ENCODE measurements around the gene TTC12.

Gene TTC12

DNA sequence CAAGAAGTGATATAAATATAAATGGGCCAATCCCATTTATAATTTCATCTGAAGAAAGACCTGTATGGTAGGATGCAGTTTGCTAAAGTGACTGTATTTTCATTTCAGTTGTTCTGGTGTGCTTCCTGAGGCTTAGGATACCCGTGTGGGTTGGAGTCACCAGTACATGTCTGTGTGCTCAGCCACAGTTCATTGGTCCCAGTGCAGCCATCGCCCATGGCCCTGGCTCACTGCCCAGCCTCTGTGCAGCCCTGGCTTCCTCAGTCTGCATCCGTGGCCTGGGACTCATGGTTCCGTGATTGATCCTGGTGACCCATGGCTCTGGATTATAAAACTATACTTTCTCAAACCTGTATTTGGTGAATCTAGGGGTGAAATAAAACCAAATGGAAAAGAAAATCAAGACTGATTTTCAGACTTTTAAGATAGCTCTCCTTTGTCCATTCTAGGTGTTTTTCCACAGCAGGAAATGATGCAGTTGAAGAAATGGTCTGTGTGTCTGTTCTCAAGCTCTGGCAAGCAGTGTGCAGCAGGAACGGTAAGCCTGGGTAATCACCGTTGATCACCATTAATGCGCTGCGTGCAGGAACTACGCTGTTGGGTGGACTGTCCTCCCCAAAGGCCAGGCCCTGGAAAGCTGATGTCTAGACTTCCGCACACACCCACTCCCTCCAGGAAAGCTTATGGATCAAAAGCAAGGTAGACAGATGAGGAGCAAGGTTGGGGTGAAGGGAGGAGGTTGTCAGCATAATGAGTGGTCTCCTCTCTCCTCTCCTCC lies 27.2 kb downstream of the TTC12 start:
- H3K27ac ChIP-seq (ENCODE audit: low read length, poor library complexity, severe bottlenecking), result no peak overlapping the region
- no peaks in the 10 kb centered on the region for H3K9me3 ChIP-seq (ENCODE audit: control insufficient read depth, low read length)
- H3K27me3 ChIP-seq (ENCODE audit: control insufficient read depth in 1 of 2, insufficient read depth in 1 of 2, low read length in 2 of 2), result no peaks in the 10 kb centered on the region
- H2BK12ac ChIP-seq (ENCODE audit: low read length in 2 of 2), result no peak overlapping the region
- no peak for DNase-seq
- 97% methylated on average over 10 of the region's 10 CpGs for WGBS
- H2BK15ac ChIP-seq (ENCODE audit: low read depth, poor library complexity, severe bottlenecking), result no peak overlapping the region
- no peaks in the 10 kb centered on the region for H3K4me1 ChIP-seq (ENCODE audit: control insufficient read depth, insufficient read depth, low read depth, low read length)
- no peak overlapping the region for H2BK5ac ChIP-seq (ENCODE audit: low read depth, low read length, poor library complexity, severe bottlenecking)
- no peak overlapping the region for H3K9ac ChIP-seq (ENCODE audit: low read length)
- no peak overlapping the region for H3K18ac ChIP-seq (ENCODE audit: low read depth in 1 of 2, low read length in 2 of 2)
- H3K36me3 ChIP-seq (ENCODE audit: control insufficient read depth in 1 of 2, insufficient read depth in 2 of 2, low read depth in 1 of 2, low read length in 2 of 2), result peaks cover 28 to 61% of the 10 kb centered on the region in 2 experiments
- no peaks in the 10 kb centered on the region for H3K79me1 ChIP-seq (replicated peaks; ENCODE audit: low read length, poor library complexity, severe bottlenecking)
- no peak overlapping the region for H2AFZ ChIP-seq (ENCODE audit: low read depth, low read length)
- H3K4me3 ChIP-seq (ENCODE audit: insufficient read depth in 1 of 2, low read depth in 1 of 2, low read length in 2 of 2), result no peak overlapping the region
- H2BK120ac ChIP-seq (ENCODE audit: low read depth, low read length), result no peak overlapping the region
- no peak overlapping the region for H3K4ac ChIP-seq (ENCODE audit: low read depth in 1 of 2, low read length in 2 of 2)
- no peak overlapping the region for H4K8ac ChIP-seq (ENCODE audit: low read length)
- no peak overlapping the region for H3K23ac ChIP-seq (ENCODE audit: low read length in 2 of 2)
- no peak overlapping the region for H3K14ac ChIP-seq (ENCODE audit: low read length in 2 of 2)
- no peak overlapping the region for H3K4me2 ChIP-seq (ENCODE audit: low read length, poor library complexity, severe bottlenecking)
- no peak overlapping the region for H2AK5ac ChIP-seq (ENCODE audit: low read length, severe bottlenecking)
- no peak overlapping the region for H4K91ac ChIP-seq (ENCODE audit: low read length)

DNA sequence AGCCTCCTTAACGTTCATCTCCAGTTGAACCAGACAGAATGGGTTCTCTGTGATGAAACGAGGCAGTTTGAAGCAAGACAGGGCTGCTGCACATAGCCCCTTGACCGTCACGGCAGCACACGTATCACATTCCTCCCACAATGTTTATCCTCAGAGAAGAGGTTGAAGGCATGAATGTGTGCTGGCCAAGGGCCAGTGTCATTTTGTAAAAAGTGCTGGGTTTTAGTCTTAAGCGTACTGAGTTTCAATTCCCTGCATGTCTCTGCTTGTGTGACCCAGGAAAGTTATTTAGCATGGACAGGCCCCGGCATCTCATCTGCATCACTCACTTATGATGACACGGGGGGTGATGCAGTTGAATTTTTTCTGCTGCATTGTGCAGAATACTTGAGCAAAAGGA lies 31.6 kb downstream of the TTC12 start:
- Histone ChIP-seq H3K27ac (ENCODE audit: low read length, poor library complexity, severe bottlenecking) (no peak overlapping the region), H3K9me3 (ENCODE audit: control insufficient read depth, low read length) (no peaks in the 10 kb centered on the region), H4K8ac (ENCODE audit: low read length) (no peak overlapping the region), H3K4me1 (ENCODE audit: control insufficient read depth, insufficient read depth, low read depth, low read length) (no peaks in the 10 kb centered on the region), H3K18ac (ENCODE audit: low read depth in 1 of 2, low read length in 2 of 2) (no peak overlapping the region), H2AFZ (ENCODE audit: low read depth, low read length) (no peak overlapping the region), H3K9ac (ENCODE audit: low read length) (no peak overlapping the region), H3K4me2 (ENCODE audit: low read length, poor library complexity, severe bottlenecking) (no peak overlapping the region), H2BK15ac (ENCODE audit: low read depth, poor library complexity, severe bottlenecking) (no peak overlapping the region), H3K27me3 (ENCODE audit: control insufficient read depth in 1 of 2, insufficient read depth in 1 of 2, low read length in 2 of 2) (no peaks in the 10 kb centered on the region), H4K91ac (ENCODE audit: low read length) (no peak overlapping the region), H3K23ac (ENCODE audit: low read length in 2 of 2) (no peak overlapping the region), H2BK12ac (ENCODE audit: low read length in 2 of 2) (no peak overlapping the region), H3K4ac (ENCODE audit: low read depth in 1 of 2, low read length in 2 of 2) (no peak overlapping the region), H2AK5ac (ENCODE audit: low read length, severe bottlenecking) (no peak overlapping the region), H3K14ac (ENCODE audit: low read length in 2 of 2) (no peak overlapping the region), H3K36me3 (ENCODE audit: control insufficient read depth in 1 of 2, insufficient read depth in 2 of 2, low read depth in 1 of 2, low read length in 2 of 2) (peaks cover 17 to 31% of the 10 kb centered on the region in 2 experiments), H3K79me1 (replicated peaks; ENCODE audit: low read length, poor library complexity, severe bottlenecking) (no peaks in the 10 kb centered on the region), H2BK5ac (ENCODE audit: low read depth, low read length, poor library complexity, severe bottlenecking) (no peak overlapping the region), H3K4me3 (ENCODE audit: insufficient read depth in 1 of 2, low read depth in 1 of 2, low read length in 2 of 2) (no peak overlapping the region), H2BK120ac (ENCODE audit: low read depth, low read length) (no peak overlapping the region)
- 86% methylated on average over 7 of the region's 8 CpGs for WGBS
- DNase-seq, result peak; percentile 42

DNA sequence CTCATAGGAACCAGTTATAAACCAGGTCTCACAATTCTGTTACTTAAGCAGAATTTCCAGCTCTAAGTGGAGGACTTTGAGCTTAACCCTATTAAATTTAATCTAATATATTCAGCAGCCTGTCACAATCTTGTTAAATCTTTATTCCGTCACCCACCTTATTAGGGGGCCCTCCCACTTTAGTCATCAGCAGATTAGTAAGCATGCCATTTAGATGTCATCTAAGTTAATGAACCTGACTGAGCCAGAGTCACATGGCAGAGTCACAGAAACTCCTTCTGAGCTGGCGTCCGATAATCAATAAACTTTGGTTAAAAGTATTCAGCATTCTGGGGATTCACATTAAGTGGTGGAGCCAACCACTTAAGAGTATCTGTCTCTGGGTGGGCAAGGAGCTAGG lies 35.1 kb downstream of the TTC12 start:
- Histone ChIP-seq H3K4me1 (ENCODE audit: control insufficient read depth, insufficient read depth, low read depth, low read length) (no peaks in the 10 kb centered on the region), H3K14ac (ENCODE audit: low read length in 2 of 2) (no peak overlapping the region), H2BK5ac (ENCODE audit: low read depth, low read length, poor library complexity, severe bottlenecking) (no peak overlapping the region), H3K18ac (ENCODE audit: low read depth in 1 of 2, low read length in 2 of 2) (no peak overlapping the region), H4K8ac (ENCODE audit: low read length) (no peak overlapping the region), H2AK5ac (ENCODE audit: low read length, severe bottlenecking) (no peak overlapping the region), H3K23ac (ENCODE audit: low read length in 2 of 2) (no peak overlapping the region), H2BK120ac (ENCODE audit: low read depth, low read length) (no peak overlapping the region), H3K27me3 (ENCODE audit: control insufficient read depth in 1 of 2, insufficient read depth in 1 of 2, low read length in 2 of 2) (no peaks in the 10 kb centered on the region), H3K4me3 (ENCODE audit: insufficient read depth in 1 of 2, low read depth in 1 of 2, low read length in 2 of 2) (no peak overlapping the region), H3K4ac (ENCODE audit: low read depth in 1 of 2, low read length in 2 of 2) (no peak overlapping the region), H4K91ac (ENCODE audit: low read length) (no peak overlapping the region), H3K79me1 (replicated peaks; ENCODE audit: low read length, poor library complexity, severe bottlenecking) (no peaks in the 10 kb centered on the region), H3K4me2 (ENCODE audit: low read length, poor library complexity, severe bottlenecking) (no peak overlapping the region), H3K36me3 (ENCODE audit: control insufficient read depth in 1 of 2, insufficient read depth in 2 of 2, low read depth in 1 of 2, low read length in 2 of 2) (peaks cover 14% of the 10 kb centered on the region in 2 experiments), H2BK15ac (ENCODE audit: low read depth, poor library complexity, severe bottlenecking) (no peak overlapping the region), H3K27ac (ENCODE audit: low read length, poor library complexity, severe bottlenecking) (no peak overlapping the region), H3K9ac (ENCODE audit: low read length) (no peak overlapping the region), H2BK12ac (ENCODE audit: low read length in 2 of 2) (no peak overlapping the region), H2AFZ (ENCODE audit: low read depth, low read length) (no peak overlapping the region), H3K9me3 (ENCODE audit: control insufficient read depth, low read length) (no peaks in the 10 kb centered on the region)
- no peak for DNase-seq
- WGBS, result 94% methylated on average over 3 of the region's 3 CpGs

DNA sequence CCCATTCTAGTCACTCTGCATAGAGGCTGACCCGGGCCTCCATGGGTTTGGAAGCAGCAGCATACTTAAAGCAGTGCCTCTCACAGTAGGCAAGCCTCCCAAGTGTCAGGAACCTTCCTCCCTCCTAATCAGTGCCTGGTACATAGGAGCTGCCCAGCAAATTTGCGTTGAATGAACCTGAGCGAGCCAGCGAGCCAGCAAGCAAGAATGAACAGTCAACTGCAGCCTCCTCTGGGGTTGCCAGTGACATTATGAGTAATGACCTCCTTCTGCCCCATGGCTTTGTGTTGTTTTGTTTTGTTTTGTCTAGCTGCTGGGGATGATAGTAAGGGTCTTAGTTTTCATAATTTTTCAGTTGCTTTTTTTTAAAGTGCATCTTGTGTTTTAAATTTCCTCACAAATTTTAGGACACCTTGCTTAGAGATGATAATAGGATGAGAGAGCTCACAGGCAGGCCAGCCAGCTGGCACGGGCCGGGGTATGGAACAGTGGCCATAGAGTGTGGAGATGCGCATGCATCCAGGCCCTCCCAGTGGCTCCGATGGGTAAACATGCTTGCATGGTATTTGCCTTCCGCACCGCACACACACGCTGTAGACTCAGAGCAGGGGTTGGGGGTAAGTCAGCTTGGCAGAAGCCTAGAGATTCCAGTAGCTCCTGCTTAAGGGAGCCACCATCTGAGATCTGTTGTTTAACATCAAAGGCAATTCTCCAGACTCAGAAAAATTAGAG lies 36.1 kb downstream of the TTC12 start:
- 93% methylated on average over 11 of the region's 11 CpGs for WGBS
- no peak overlapping the region for H2BK5ac ChIP-seq (ENCODE audit: low read depth, low read length, poor library complexity, severe bottlenecking)
- H2AFZ ChIP-seq (ENCODE audit: low read depth, low read length), result no peak overlapping the region
- no peak overlapping the region for H3K4ac ChIP-seq (ENCODE audit: low read depth in 1 of 2, low read length in 2 of 2)
- no peak overlapping the region for H3K14ac ChIP-seq (ENCODE audit: low read length in 2 of 2)
- H3K4me1 ChIP-seq (ENCODE audit: control insufficient read depth, insufficient read depth, low read depth, low read length), result no peaks in the 10 kb centered on the region
- DNase-seq, result no peak
- H3K23ac ChIP-seq (ENCODE audit: low read length in 2 of 2), result no peak overlapping the region
- H3K9ac ChIP-seq (ENCODE audit: low read length), result no peak overlapping the region
- H2BK15ac ChIP-seq (ENCODE audit: low read depth, poor library complexity, severe bottlenecking), result no peak overlapping the region
- H3K9me3 ChIP-seq (ENCODE audit: control insufficient read depth, low read length), result peaks cover 2% of the 10 kb centered on the region
- no peak overlapping the region for H4K8ac ChIP-seq (ENCODE audit: low read length)
- H2BK120ac ChIP-seq (ENCODE audit: low read depth, low read length), result no peak overlapping the region
- peaks cover 10 to 14% of the 10 kb centered on the region in 2 experiments for H3K36me3 ChIP-seq (ENCODE audit: control insufficient read depth in 1 of 2, insufficient read depth in 2 of 2, low read depth in 1 of 2, low read length in 2 of 2)
- no peak overlapping the region for H3K18ac ChIP-seq (ENCODE audit: low read depth in 1 of 2, low read length in 2 of 2)
- H3K79me1 ChIP-seq (replicated peaks; ENCODE audit: low read length, poor library complexity, severe bottlenecking), result peaks cover 1% of the 10 kb centered on the region
- no peak overlapping the region for H3K4me2 ChIP-seq (ENCODE audit: low read length, poor library complexity, severe bottlenecking)
- no peak overlapping the region for H2AK5ac ChIP-seq (ENCODE audit: low read length, severe bottlenecking)
- no peak overlapping the region for H3K27ac ChIP-seq (ENCODE audit: low read length, poor library complexity, severe bottlenecking)
- H3K27me3 ChIP-seq (ENCODE audit: control insufficient read depth in 1 of 2, insufficient read depth in 1 of 2, low read length in 2 of 2), result no peaks in the 10 kb centered on the region
- no peak overlapping the region for H4K91ac ChIP-seq (ENCODE audit: low read length)
- H3K4me3 ChIP-seq (ENCODE audit: insufficient read depth in 1 of 2, low read depth in 1 of 2, low read length in 2 of 2), result no peak overlapping the region
- H2BK12ac ChIP-seq (ENCODE audit: low read length in 2 of 2), result no peak overlapping the region

All from mesenchymal stem cell (in vitro differentiated cells and primary cell).